Activated T-cell treated with anti-CD3 and anti-CD28 coated beads, Interleukin-2, amount 50 U/mL, for 48 hours (primary cell): ENCODE measurements around the gene ZFYVE16.
"Not testable (repeated sequence)": the region's sequence is repeated elsewhere in the genome, so short reads cannot be mapped to it uniquely, and the experiment has no call there.

Source experiments
- DNase-seq, 2 experiments: peaks; one replicate each; pipeline ENCODE4 v3.0.0-alpha.2; 2020

ZFYVE16 gene

DNA sequence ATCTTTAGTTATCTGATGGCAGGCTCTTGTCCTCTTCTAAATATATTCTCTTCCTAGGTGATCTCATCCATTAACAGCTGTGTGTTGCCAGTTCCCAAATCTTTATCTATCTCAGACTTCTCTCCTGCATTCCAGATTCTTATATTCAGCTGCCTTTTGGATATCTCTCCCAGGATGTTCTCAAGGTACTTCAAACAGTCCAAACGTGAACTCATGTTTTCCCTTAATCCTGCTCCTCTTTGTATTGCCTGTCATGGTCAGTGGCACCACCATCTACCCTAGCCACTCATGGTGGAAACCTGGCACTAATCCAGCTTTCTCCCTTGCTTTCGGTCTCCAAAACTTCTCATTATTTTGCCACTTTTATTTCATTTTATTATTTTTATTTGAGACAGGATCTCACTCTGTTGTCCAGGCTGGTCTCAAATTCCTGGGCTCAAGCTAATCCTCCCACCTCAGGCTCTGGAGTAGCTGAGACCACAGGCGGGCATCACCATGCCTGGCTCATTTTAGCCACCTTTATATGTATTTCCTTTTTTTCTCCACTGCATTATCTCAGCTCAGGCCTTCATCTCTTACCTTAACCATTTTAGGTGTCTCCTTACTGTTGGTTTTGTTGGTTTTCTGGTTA is 3.8 kb downstream of the ZFYVE16 start:
- no peak for DNase-seq

DNA sequence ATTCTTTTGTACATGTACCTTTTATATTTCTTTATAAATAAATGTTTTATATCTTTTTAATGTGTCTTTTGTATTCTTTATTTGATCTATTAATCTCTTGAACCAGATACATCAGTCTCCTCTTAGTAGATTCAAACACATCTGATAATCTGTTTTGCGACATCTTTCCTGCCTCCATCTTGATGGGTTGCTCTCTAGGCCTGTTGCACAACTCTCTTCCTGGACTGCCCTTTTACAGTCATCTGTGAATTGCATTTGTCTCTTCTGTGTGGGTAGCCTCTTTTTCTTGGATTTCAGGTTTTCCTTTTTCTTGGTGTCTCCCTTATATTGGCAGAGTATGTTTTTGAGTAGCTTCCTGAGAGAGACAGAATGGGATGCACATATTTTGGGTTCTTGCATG is 6.2 kb downstream of the ZFYVE16 start:
- DNase-seq: no peak

DNA sequence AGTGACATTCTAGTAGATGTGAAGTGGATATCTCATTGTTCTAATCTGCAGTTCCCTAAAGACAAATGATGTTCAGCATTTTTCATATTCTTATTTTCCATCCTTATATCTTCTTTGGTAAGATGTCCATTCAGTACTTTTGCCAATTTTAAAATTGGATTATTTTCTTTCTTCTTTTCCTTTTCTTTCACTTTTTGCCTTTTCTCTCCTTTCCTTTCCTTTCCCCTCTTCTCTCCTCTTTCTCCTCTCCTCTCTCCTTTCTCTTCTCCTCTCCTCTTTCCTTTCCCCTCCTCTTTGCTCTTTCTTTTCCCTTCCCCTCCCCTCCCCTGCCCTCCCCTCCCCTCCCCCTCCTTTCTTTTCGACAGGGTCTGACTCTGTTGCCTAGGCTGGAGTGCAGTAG is 10.1 kb downstream of the ZFYVE16 start:
- no peak for DNase-seq

DNA sequence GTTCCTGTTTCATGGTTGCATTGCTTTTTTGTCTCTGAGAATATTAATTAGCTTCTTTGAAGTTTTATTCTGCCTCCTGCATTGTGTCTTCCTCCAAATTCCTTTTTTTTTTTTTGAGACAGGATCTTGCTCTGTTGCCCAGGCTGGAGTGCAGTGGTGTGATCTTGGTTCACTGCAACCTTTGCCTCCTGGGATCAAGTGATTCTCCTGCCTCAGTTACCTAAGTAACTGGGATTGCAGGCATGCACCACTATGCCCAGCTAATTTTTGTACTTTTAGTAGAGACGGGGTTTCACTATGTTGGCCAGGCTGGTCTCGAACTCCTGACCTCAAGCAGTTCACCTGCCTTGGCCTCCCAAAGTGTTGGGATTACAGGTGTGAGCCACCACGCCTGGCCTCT is 16.5 kb downstream of the ZFYVE16 start:
- not testable (repeated sequence) for DNase-seq

DNA sequence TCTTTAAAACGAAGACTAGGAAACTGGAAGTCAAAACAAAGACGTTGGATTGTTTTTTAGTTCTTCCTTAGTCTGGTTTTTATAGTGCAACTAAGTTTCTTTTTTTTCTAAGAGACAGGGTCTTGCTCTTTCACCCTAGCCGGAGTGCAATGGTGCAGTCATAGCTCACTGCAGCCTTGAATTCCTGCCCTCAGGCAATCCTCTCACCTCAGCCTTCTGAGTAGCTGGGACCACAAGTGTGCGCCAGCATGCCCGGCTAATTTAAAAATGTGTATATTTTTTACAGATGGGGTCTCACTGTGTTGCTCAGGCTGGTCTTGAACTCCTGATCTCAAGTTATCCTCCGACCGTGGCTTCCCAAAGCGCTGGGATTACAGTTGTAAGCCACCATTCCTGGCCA is 27.6 kb downstream of the ZFYVE16 start:
- DNase-seq: no peak

DNA sequence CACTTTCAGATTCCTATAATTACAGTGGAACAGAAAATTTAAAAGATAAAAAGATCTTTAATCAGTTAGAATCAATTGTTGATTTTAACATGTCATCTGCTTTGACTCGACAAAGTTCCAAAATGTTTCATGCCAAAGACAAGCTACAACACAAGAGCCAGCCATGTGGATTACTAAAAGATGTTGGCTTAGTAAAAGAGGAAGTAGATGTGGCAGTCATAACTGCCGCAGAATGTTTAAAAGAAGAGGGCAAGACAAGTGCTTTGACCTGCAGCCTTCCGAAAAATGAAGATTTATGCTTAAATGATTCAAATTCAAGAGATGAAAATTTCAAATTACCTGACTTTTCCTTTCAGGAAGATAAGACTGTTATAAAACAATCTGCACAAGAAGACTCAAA is 29.5 kb downstream of the ZFYVE16 start:
- no peak for DNase-seq

DNA sequence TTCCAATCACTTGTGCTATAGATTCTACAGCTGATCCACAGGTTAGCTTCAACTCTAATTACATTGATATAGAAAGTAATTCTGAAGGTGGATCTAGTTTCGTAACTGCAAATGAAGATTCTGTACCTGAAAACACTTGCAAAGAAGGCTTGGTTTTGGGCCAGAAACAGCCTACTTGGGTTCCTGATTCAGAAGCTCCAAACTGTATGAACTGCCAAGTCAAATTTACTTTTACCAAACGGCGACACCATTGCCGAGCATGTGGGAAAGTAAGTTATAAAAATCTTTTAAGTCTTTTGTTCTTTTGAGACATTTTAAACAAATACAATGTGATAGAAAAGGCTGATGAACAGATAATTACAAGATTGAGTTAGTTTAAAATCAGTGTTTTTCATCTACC is 30.9 kb downstream of the ZFYVE16 start:
- DNase-seq: no peak

DNA sequence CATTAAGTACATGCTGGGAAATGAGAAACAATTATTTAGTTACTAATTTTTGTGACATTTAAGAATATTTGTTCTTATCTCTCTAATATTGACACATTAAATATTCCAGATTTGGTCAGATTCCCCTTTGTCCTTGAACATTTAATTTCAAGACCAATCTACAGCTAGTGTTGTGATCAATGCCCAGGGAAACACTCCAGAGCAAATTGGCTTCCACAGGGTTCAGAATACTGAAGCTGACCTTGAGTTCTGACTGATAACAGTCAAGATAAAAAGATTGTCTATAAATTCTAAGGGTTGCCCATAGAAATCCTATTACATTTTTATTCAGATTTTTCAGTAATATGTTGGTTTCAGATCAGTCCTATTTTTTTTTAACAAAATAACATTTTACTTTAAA is 31.3 kb downstream of the ZFYVE16 start:
- DNase-seq: no peak

DNA sequence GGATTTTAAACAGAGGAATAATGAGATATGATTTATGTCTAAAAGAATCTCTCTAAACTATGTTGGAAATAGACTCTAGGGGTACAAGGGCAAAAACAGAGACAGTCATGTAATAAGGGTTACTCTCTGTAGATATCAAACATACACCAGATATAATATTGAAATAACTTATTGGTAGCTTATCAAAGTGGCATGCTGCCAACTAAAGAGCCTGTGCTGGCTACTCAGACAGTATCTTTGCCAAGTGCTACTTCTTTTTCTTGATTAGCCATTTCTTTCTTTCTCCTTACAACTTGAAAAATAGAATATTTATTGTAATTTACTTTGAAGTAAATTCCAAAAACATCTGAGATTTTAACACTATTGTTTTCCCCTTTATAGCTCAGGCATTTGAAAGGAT is 34.9 kb downstream of the ZFYVE16 start:
- no peak for DNase-seq

DNA sequence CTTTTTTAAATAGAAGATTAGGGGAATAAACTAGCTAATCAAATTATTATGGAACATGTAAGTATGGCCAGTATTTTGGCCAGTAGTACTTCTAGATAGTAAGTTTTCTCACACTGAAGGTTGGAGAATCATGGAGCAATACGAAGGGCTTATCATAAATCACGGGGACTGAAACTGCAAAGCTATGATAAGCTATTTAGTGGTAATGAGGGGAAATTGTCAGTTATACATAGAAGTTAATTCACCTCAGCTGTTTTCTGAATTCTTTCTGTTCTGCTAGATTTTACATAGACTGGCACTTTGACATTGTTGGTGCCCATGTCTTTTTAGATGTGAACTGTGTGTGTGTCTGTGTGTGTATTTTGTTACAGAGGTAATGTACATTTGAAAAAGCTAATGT is 45.5 kb downstream of the ZFYVE16 start:
- no peak for DNase-seq

DNA sequence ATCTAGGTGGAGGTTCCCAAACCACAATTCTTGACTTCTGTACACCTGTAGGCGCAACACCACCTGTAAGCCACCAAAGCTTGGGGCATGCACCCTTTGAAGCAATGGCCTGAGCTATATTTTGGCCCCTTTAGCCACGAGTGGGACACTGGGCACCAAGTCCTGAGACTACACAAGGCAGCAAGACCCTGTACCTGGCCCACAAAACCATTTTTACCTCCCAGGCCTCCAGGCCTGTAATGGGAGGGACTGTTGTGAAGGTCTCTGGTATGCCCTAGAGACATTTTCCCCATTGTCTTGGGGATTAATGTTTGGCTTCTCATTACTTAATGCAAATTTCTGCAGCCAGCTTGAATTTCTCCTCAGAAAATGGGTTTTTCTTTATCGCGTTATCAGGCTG is 55.4 kb downstream of the ZFYVE16 start:
- no peak for DNase-seq

DNA sequence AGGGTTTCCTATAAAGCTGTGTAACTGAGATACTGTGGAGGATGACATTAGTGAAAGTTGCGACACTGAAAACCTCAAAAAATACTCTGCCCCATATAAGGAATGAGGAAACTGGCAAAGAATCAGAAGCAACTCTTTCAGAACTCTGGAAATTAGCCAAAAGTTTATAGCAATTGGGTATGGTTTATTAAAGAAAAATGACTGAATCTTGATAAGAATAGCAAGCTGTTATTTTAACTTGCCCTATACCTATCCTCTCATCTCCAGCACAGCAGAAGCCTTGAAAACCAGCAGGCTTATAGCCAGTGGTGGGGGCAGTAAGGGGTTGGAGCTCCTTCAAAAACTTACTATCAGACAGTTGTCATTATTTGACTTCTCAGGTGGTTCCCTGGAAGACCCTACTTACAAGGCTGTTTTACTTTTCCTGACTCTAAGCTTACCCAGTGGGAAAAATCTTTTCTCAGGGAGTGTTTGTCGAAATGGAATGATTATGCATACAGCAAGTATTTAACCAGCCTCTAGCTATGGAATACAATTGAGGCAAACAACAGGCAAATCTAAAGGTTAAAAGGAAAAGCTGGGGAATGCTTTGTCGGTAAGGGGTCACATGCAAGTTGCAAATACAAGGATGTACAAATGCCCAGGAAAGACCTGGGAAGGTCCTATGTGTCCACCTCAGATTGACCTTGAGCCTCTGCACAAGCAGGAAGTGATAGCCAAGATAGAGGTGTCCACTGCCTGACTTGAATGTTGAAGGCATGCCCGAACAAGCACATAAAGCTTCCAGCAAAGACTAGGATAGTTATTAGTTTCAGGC is 59.0 kb downstream of the ZFYVE16 start:
- no peak for DNase-seq

DNA sequence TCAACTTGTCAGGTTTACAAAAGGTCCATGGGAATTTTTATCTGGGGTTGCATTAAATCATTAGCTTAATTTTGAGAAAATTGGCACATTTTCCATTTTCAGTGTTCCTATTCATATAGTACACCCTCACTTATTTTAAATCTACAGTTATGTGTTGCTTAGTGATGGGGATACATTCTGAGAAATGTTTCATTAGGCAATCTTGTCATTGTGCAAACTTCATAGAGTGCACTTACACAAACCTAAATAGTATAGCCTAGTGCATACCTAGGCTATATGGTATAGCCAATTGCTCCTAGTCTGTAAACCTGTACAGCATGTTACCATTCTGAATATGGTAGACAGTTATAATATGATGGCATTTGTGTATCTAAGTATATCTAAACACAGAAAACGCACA is 60.3 kb downstream of the ZFYVE16 start:
- DNase-seq: no peak

DNA sequence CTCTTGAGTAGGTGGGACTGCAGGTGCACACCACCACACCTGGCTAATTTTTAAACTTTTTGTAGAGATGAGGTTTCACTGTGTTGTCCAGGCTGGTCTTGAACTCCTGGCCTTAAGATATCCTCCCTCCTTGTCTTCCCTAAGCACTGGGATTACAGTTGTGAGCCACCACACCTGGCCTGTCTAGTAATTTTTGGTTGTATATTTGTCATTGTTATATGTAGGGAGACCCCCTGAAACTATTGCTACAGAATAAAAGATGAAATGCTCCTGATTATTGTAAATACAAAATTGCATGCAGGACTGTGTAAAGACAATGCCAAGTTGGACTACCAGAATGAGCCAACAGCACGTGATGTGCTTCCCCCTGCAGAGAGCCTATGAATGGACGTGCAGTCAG is 62.8 kb downstream of the ZFYVE16 start:
- DNase-seq: not testable (repeated sequence)

DNA sequence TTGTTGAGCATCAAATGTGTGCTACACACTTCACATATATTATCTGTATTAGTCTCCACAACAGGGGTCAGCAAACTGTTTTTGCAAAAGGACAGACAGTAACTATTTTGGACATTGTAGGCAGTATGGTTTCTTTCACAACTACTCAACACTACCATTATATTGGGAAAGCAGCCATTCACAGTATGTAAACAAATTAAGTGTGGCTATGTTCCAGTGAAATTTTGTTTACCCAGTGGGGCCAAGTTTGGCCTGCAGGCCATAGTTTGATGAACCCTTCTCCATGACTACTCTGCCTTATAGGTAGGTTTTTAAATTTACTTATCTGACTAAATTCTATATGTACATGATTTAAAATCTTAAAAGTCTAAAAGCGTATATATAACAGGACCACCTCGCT is 67.1 kb downstream of the ZFYVE16 start:
- DNase-seq: no peak

DNA sequence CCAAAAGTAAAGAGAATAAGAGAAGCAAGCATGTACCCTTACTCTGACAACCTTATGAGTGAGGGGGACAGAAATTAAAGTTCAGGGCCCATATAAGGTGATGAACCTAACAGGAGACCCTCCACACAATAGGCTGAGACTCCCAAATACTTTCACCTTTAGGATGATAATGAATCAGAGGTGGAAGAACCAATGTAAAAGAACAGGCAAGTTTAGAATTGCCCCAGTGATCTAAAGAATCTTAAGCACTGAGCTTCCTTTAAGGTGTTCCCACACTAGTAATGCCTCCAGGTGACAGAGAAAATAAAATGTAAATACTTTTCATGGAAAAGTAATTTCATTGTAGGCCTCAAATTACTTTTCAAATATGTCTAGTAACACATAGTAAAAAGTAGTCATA is 71.8 kb downstream of the ZFYVE16 start:
- no peak for DNase-seq

DNA sequence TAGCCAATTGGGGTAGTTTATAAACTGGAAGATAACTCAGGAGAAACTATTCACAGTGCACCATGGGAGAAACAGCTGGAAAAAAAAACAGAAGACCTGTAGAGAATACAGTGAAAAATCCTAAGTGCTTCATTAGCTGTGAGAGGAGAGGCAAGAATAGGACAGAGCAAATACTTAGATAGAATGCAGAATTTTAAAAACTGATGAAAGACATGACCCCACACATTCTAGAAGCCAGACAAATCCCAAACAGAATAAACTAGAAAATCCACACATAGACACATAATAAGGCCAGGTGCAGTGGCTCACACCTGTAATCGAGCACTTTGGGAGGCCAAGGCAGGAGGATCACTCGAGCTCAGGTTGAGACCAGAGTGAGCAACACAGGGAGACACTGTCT is 72.5 kb downstream of the ZFYVE16 start:
- DNase-seq: no peak

DNA sequence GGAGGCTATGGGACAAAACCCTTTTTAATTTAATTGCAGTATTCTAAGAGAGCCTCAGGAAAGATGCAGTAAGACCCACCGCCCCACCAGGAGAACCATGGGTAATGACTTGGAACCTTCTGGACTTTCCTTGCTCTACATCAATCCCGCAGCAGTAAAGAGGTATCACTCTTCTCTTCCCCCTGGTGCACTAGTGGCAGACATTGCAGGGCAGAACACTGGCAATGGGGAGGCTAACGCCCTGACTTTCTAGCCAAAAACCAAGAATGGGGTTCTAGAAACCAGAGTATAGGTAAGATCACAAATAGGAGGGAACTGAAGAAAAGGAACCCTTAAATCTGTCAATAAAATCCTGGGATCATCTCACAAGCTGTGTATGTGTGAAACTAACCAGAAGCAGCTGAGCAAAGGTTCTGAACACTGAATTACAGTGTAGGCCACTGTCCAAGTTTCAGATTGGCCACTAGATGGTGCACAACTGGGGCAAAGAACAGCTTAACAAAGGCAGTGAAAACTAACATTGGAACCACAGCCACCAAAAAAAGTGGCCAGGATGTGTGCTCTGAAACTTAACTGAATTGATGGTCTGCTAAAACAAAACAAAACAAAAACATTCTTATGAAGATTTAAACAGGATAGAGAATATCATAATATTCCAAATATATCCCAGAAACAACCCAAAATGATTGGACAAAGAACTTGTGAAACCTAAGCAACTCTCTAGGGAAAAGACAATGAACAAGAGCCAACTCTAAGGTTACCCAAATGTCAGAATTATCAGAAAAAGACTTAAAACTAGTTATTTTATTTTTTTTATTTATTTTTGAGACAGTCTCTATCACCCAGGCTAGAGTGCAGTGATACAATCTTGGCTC is 73.4 kb downstream of the ZFYVE16 start:
- DNase-seq: peak in 1 of 2 experiments; percentile 26

DNA sequence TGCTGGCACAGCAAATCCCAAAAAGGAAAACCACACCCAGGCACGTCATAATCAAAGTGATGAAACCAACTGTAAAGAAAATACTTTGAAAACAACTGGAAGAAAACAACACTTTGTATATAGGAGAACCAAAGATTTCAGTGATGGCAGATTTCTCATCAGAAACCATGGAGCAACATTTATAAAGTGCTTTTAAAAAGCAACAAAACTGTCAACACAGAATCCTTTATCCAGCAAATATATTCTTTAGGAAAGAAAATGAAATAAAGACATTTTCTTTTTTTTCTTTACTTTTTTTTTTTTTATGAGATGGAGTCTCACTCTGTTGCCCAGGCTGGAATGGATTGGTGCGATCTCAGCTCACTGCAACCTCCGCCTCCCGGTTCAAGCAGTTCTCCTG is 74.7 kb downstream of the ZFYVE16 start:
- no peak for DNase-seq

DNA sequence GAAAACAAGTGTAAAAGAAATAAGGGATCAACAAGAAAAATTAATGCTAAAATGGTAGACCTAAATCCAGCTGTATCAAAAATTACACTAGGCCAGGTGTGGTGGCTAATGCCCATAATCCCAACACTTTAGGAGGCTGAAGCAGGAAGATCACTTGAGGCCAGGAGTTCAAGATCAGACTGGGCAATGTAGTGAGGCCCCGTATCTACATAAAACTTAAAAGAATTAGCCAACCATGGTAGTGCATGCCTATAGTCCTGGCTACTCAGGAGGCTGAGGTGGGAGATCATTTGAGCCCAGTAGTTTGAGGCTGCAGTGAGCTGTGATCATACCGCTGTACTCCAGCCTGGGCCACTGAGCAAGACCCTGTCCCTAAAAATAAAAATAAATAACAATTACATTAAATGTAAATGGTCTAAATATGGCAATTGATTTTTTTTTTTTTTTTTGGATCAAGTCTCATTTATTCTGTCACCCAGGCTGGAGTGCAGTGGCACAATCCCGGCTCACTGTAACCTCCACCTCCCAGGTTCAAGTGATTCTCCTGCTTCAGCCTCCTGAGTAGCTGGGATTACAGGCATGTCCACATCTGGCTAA is 75.9 kb downstream of the ZFYVE16 start:
- no peak for DNase-seq

DNA sequence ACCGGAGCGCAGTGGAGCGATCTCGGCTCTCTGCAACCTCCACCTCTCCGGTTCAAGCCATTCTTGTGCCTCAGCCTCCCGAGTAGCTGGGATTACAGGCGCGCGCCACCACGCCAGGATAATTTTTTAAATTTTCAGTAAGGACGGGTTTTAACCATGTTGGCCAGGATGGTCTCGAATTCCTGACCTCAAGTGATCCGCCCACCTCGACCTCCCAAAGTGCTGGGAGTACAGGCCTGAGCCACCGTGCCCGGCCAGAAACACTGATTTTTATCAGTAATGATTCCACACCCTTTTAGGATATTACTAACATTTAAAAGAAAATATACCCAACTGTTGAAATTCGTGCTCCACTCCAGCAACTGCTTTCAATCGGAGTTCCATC is 79.6 kb downstream of the ZFYVE16 start:
- DNase-seq: no peak

DNA sequence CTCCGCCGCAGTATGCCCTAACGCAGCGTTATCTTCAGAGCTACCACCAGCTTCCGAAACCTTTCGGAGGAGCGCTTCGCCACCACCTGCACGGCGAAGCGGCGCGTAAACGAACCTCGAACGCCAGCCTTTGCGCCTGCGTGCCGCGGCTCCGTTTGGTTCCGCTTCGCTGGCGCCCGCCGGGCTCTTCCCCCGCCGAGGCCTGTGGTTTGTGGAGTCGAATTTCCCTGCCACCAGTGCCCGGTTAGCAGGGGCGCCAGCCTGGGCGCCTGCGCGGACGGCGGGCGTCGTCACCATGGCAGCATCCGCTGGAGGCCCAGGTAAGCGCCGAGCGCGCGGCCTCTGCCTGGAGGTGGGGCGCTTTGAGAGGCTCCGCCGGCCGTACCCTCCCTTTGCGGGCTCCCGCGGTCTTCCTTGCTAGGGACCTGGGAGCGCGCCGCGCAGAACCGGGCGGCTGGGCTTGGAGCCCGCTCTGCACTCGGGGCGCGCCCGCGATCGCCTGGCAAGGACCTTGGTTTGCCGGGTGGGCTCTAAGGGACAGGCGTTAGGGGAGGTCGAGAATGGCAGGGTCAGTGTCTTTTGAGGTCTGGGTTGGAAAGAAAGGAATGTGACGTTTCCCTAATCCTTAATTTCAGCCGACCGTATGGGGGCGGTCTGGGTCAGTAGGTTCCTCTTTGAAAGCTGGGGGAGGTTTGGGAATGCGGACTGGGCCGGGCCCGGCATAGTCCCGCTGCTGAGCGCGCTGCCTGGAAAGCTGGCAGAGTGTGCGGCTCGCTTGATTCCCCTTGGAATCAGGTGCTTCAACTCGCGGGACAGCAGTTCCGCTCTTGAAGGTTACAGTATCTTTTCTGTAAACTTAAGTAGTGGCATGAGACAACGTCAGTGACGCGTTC is 80.2 kb downstream of the ZFYVE16 start, which contains the start of gene FAM151B:
Gene FAM151B (plus strand): TSS at position 272 of the 893 bp plus-strand sequence. CDS start 24 bp downstream, at position 296.
- peak; percentile 78 to 84 for DNase-seq
